Uterus (tissue), 4 donors: ENCODE results near the gene ARL4C. TPM values are rescaled to one million over a fixed set of nuclear protein-coding genes. Genes with fewer than 3 reads are reported as not detected.

Experiments used
- DNase-seq, 2 donors: peaks; one replicate each; pipeline ENCODE4 v3.0.0-alpha.2; 2019 to 2020
- H3K27ac ChIP-seq, 2 donors: fragments of 200-600 bp; sonication (generic); 1 replicate in 1 of 2; 2 replicates in 1 of 2; pipeline ENCODE4 v1.5.1; 2016 to 2018
- H3K27me3 ChIP-seq, 2 donors: fragments of 200-600 bp; sonication (generic); one replicate each; pipeline ENCODE4 v1.5.1; 2018 to 2019; ENCODE audit warnings: control low read depth in 1 of 2
- H3K36me3 ChIP-seq, 2 donors: fragments of 200-600 bp; sonication (generic); one replicate each; pipeline ENCODE4 v1.5.1; 2019; ENCODE audit warnings: control low read depth in 1 of 2
- H3K4me1 ChIP-seq, 2 donors: fragments of 200-600 bp; sonication (generic); one replicate each; pipeline ENCODE4 v1.5.1; 2018 to 2019; ENCODE audit warnings: control low read depth in 1 of 2
- H3K4me3 ChIP-seq, 2 donors: fragments of 200-600 bp; sonication (generic); 1 replicate in 1 of 2; 2 replicates in 1 of 2; pipeline ENCODE4 v1.5.1; 2018 to 2019; ENCODE audit warnings: mild to moderate bottlenecking in 1 of 2
- H3K9me3 ChIP-seq, 2 donors: fragments of 200-600 bp; sonication (generic); one replicate each; pipeline ENCODE4 v1.5.1; 2019; ENCODE audit warnings: control low read depth in 1 of 2
- POLR2A ChIP-seq, 2 donors: fragments of 450-650 bp; IDR thresholded peaks; one replicate each; pipeline ENCODE4 v1.6.1; 2016; ENCODE audit warnings: antibody characterized with exemption in 2 of 2, mild to moderate bottlenecking in 1 of 2, moderate library complexity in 1 of 2
- intact Hi-C: fragments of 100-400 bp; cut with DNase I; formaldehyde crosslinking; loops from one replicate; pipeline ENCODE4 v1.15.1; 2023; ENCODE audit warnings: low total_unique reads
- total RNA-seq, 4 donors: library from RNA; depleted of rRNA in 3 of 4; stranded (reverse); fragments of >200 nt in 3 of 4; gene quantifications; one replicate each; pipeline versions ENCODE4 v1.1.0 to v1.2.4, GENCODE V29; 2014 to 2023
- TF ChIP-seq, protein P1 (sequence below), 4 experiments: fragments of 200-600 bp in 2 of 4; fragments of 450-650 bp in 2 of 4; sonication (generic) in 2 of 4; IDR thresholded peaks; one replicate each; pipeline ENCODE4 v1.5.1; 2016 to 2019; ENCODE audit warnings: antibody characterized with exemption in 4 of 4, mild to moderate bottlenecking in 2 of 4, moderate library complexity in 1 of 4
- donor health status: DM: yes; HTN: yes; CAD: no.

The ARL4C gene
- total RNA-seq, 4 donors from 2014 or later: 3.0 to 15.6 (median 3.1) TPM; not detected in 1

DNA sequence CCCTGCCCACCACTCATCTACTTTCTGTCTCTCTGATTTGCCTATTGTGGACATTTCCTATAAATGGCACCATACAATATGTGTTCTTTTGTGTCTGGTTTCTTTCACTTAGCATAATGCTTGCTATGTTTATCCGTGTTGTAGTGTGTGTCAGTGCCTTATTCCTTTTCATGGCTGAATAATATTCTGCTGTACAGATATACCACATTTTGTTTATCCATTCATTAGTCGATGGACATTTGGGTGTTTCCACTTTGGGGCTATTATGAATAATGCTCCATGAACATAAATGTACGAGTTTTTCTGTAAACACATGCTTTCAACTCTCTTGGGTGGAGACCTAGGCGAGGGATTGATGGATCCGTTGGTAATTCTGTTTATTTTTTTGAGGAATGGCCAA, 15.6 kb downstream of the ARL4C start:
- no peak for TF ChIP-seq POLR2A (IDR thresholded peaks at IDR 0.05)
- TF ChIP-seq, protein P1, sequence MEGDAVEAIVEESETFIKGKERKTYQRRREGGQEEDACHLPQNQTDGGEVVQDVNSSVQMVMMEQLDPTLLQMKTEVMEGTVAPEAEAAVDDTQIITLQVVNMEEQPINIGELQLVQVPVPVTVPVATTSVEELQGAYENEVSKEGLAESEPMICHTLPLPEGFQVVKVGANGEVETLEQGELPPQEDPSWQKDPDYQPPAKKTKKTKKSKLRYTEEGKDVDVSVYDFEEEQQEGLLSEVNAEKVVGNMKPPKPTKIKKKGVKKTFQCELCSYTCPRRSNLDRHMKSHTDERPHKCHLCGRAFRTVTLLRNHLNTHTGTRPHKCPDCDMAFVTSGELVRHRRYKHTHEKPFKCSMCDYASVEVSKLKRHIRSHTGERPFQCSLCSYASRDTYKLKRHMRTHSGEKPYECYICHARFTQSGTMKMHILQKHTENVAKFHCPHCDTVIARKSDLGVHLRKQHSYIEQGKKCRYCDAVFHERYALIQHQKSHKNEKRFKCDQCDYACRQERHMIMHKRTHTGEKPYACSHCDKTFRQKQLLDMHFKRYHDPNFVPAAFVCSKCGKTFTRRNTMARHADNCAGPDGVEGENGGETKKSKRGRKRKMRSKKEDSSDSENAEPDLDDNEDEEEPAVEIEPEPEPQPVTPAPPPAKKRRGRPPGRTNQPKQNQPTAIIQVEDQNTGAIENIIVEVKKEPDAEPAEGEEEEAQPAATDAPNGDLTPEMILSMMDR (IDR thresholded peaks at IDR 0.05): no peak
- no peak overlapping the region for H3K4me3 ChIP-seq
- H3K36me3 ChIP-seq: no peaks in the 10 kb centered on the region
- H3K27ac ChIP-seq: no peak overlapping the region
- no peak for DNase-seq
- H3K4me1 ChIP-seq: no peaks in the 10 kb centered on the region
- intact Hi-C loops: no loop called here
- no peaks in the 10 kb centered on the region for H3K27me3 ChIP-seq
- no peaks in the 10 kb centered on the region for H3K9me3 ChIP-seq

DNA sequence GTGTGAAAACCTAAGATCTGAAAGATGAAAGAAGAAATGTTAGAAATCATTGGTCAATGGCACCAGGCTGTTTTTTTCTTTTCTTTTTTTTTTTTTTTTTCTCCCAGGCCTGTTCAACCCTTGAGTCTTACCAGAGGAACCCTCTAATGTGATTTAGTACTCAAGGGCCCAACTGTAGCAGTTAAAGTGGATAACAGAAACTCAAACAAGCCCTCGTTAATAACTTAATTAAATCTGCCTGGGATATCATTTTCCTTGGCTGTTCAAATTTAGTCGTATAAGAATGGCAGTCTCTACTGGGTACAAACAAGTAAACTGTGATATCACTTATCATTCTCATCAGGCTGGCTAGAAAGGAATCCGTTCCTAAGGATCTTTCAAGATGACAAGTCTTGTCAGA, 16.5 kb downstream of the ARL4C start:
- Histone ChIP-seq H3K9me3 (no peaks in the 10 kb centered on the region), H3K4me3 (no peak overlapping the region), H3K4me1 (no peaks in the 10 kb centered on the region), H3K36me3 (no peaks in the 10 kb centered on the region), H3K27ac (no peak overlapping the region), H3K27me3 (no peaks in the 10 kb centered on the region)
- no peak for DNase-seq
- intact Hi-C loops: no loop called here
- TF ChIP-seq, protein P1 (IDR thresholded peaks at IDR 0.05): no peak
- TF ChIP-seq POLR2A (IDR thresholded peaks at IDR 0.05): no peak

DNA sequence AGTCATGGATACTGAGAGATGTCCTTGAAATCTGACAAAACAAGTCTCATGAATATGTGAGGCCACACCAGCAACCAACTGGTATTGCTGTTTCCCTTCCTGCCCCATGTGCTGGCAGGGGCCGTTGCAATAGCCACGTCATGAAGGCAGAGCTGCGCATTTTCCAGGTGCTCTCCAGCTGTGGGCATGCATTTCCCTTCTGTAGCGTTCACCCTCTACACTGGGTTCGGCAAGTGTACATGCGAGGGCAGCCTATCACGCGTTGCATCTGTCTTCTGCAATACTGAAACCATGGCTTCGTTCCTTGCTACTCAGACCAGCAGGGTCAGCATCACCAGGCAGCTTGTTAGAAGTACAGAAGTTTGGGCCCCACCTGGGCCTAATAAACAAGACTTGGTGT, 17.4 kb downstream of the ARL4C start:
- TF ChIP-seq, protein P1 (IDR thresholded peaks at IDR 0.05): no peak
- TF ChIP-seq POLR2A (IDR thresholded peaks at IDR 0.05): no peak
- intact Hi-C loops: no loop called here
- Histone ChIP-seq H3K9me3 (no peaks in the 10 kb centered on the region), H3K4me3 (no peak overlapping the region), H3K27ac (no peak overlapping the region), H3K4me1 (no peaks in the 10 kb centered on the region), H3K36me3 (no peaks in the 10 kb centered on the region), H3K27me3 (no peaks in the 10 kb centered on the region)
- DNase-seq: no peak

DNA sequence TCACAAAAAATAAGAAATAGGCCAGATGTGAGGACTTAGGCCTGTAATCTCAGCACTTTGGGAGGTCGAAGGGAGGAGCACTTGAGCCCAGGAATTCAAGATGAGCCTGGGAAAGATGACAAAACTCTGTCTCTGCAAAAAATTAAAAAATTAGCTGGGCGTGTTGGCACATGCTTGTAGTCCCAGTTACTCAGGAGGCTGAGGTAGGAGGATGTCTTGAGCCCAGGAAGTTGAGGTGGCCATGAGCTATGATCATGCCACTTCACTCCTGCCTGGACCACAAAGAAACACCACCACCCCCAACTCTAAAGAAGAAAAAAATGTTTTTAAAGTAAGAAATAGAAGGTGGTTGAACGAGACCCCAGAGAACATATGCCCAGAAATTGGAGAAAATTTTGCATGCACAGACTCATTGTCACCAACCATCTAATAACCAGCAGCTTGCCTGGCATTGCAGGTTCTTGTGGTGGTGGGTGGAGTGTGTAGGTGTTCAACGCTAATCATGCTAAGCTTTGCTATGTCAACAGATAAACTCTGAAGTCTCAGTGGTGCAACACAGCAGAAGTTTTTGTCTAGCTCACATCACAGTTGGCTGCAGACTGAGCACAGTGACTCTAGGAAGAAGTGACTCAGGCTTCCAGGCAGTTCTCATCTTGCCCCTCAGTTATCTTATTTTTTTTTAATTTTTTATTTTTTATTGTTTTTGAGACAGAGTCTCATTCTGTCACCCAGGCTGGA, 18.6 kb downstream of the ARL4C start:
- TF ChIP-seq POLR2A (IDR thresholded peaks at IDR 0.05): no peak
- TF ChIP-seq, protein P1 (IDR thresholded peaks at IDR 0.05): no peak
- H3K4me3 ChIP-seq: no peak overlapping the region
- H3K27me3 ChIP-seq: no peaks in the 10 kb centered on the region
- no peaks in the 10 kb centered on the region for H3K9me3 ChIP-seq
- intact Hi-C loops: no loop called here
- no peak for DNase-seq
- H3K36me3 ChIP-seq: no peaks in the 10 kb centered on the region
- H3K4me1 ChIP-seq: no peaks in the 10 kb centered on the region
- no peak overlapping the region for H3K27ac ChIP-seq

DNA sequence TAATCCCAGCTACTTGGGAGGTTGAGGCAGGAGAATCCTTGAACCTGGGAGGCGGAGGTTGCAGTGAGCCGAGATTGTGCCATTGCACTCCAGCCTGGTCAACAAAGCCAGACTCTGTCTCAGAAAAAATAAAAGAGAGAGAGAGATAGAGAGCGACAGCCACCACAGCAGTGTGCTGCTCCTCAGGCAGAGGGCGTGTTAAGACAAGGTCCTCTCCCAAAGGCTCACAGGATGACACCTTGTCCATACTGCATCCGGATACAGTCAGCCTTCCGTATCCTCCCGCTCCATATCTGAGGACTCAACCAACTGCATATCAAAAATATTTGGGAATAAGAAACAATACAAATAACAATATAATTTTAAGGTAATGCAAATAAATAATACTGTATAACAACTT, 20.1 kb downstream of the ARL4C start:
- no peaks in the 10 kb centered on the region for H3K9me3 ChIP-seq
- no peak for DNase-seq
- H3K27ac ChIP-seq: no peak overlapping the region
- no peaks in the 10 kb centered on the region for H3K27me3 ChIP-seq
- H3K4me3 ChIP-seq: no peak overlapping the region
- H3K36me3 ChIP-seq: no peaks in the 10 kb centered on the region
- TF ChIP-seq, protein P1 (IDR thresholded peaks at IDR 0.05): no peak
- no peak for TF ChIP-seq POLR2A (IDR thresholded peaks at IDR 0.05)
- H3K4me1 ChIP-seq: no peaks in the 10 kb centered on the region
- intact Hi-C loops: no loop called here
